HepG2 (cell line): ENCODE results near the gene PRR5L. TPM values are rescaled to one million over a fixed set of nuclear protein-coding genes. Genes with fewer than 3 reads are reported as not detected.
A peak's percentile ranks its signal among the peaks of the same experiment; 100 is the strongest.

Source experiments
- CC2D1A ChIP-seq: sonication (generic); formaldehyde crosslinking; IDR thresholded peaks from 2 replicates; pipeline ENCODE4 v1.8.1; 2023; ENCODE audit warnings: mild to moderate bottlenecking, missing genetic modification reagents
- HMG20A ChIP-seq: IDR thresholded peaks from 2 replicates; pipeline ENCODE4 v1.6.1; 2016; ENCODE audit warnings: borderline replicate concordance
- HNRNPL ChIP-seq: fragments of 200-400 bp; formaldehyde crosslinking; IDR thresholded peaks from 2 replicates; pipeline ENCODE4 v1.6.1; 2017; ENCODE audit warnings: mild to moderate bottlenecking, low read depth, low read length
- HOXA3 ChIP-seq: sonication (generic); formaldehyde crosslinking; IDR thresholded peaks from 2 replicates; pipeline ENCODE4 v1.5.0; 2020; ENCODE audit warnings: missing genetic modification reagents
- KLF13 ChIP-seq: sonication (generic); formaldehyde crosslinking; IDR thresholded peaks from 2 replicates; pipeline ENCODE4 v1.4.0; 2020; ENCODE audit warnings: mild to moderate bottlenecking, missing genetic modification reagents
- MED1 ChIP-seq: sonication (generic); formaldehyde crosslinking; IDR thresholded peaks from 2 replicates; pipeline ENCODE4 v1.4.0; 2020; ENCODE audit warnings: missing genetic modification reagents
- TEAD2 ChIP-seq: sonication (generic); formaldehyde crosslinking; IDR thresholded peaks from 2 replicates; pipeline ENCODE4 v1.9.0; 2021; ENCODE audit warnings: missing genetic modification reagents
- TFAP4 ChIP-seq: sonication (generic); IDR thresholded peaks from 2 replicates; pipeline ENCODE4 v1.6.1; 2016; ENCODE audit warnings: low read depth, borderline replicate concordance
- ZBTB1 ChIP-seq: sonication (generic); formaldehyde crosslinking; IDR thresholded peaks from 2 replicates; pipeline ENCODE4 v1.4.0; 2020; ENCODE audit warnings: missing genetic modification reagents, borderline replicate concordance
- ZHX2 ChIP-seq, 2 experiments: sonication (generic) in 1 of 2; formaldehyde crosslinking in 1 of 2; IDR thresholded peaks; 2 replicates each; pipeline versions ENCODE4 v1.6.1 to v1.9.0; 2014 to 2022; ENCODE audit warnings: antibody characterized with exemption in 1 of 2, borderline replicate concordance in 1 of 2, inconsistent platforms in 1 of 2, low read depth in 1 of 2, missing genetic modification reagents in 1 of 2
- ZNF44 ChIP-seq: sonication (generic); formaldehyde crosslinking; IDR thresholded peaks from 2 replicates; pipeline ENCODE4 v1.5.1; 2020; ENCODE audit warnings: mild to moderate bottlenecking, missing genetic modification reagents
- ZNF674 ChIP-seq: sonication (generic); formaldehyde crosslinking; IDR thresholded peaks from 2 replicates; pipeline ENCODE4 v1.5.0; 2020; ENCODE audit warnings: low read depth, mild to moderate bottlenecking, missing genetic modification reagents
- ZSCAN22 ChIP-seq: sonication (generic); formaldehyde crosslinking; IDR thresholded peaks from 2 replicates; pipeline ENCODE4 v1.4.0; 2020; ENCODE audit warnings: mild to moderate bottlenecking, missing genetic modification reagents
- polyA plus RNA-seq, 8 experiments: library from polyadenylated mRNA; depleted of rRNA in 3 of 8; stranded (reverse) in 7 of 8; unstranded in 1 of 8; fragments of >200 nt; fragmentation: Illumina TruSeq in 4 of 8; extraction: Trizol in 4 of 8; gene quantifications; 2 replicates each; pipeline versions ENCODE4 v1.2.1 to v1.2.3, GENCODE V29; 2011 to 2016; ENCODE audit warnings: low read depth in 4 of 8, missing spikeins in 1 of 8, mixed read lengths in 1 of 8; ENCODE audit not compliant: insufficient read depth in 1 of 8
- total RNA-seq, 5 experiments: library from RNA; depleted of rRNA; stranded (reverse); fragments of >200 nt; fragmentation: Illumina TruSeq; extraction: Trizol; gene quantifications; 2 replicates each; pipeline ENCODE4 v1.2.3, GENCODE V29; 2016; ENCODE audit warnings: low read depth in 1 of 5
- TF ChIP-seq, protein P1 (sequence below): IDR thresholded peaks from 2 replicates; pipeline ENCODE4 v1.6.1; 2018; ENCODE audit warnings: missing genetic modification reagents
- TF ChIP-seq, protein P2 (sequence below): sonication (generic); formaldehyde crosslinking; IDR thresholded peaks from 2 replicates; pipeline ENCODE4 v1.4.0; 2020; ENCODE audit warnings: missing genetic modification reagents; ENCODE audit errors: not compliant biosample characterization

Gene PRR5L
- total and polyA plus RNA-seq, 2 of the 13 experiments (the other 11 are each of a cell fraction or from before 2014, with no cell fraction given): 0.16 TPM; not detected in 1

DNA sequence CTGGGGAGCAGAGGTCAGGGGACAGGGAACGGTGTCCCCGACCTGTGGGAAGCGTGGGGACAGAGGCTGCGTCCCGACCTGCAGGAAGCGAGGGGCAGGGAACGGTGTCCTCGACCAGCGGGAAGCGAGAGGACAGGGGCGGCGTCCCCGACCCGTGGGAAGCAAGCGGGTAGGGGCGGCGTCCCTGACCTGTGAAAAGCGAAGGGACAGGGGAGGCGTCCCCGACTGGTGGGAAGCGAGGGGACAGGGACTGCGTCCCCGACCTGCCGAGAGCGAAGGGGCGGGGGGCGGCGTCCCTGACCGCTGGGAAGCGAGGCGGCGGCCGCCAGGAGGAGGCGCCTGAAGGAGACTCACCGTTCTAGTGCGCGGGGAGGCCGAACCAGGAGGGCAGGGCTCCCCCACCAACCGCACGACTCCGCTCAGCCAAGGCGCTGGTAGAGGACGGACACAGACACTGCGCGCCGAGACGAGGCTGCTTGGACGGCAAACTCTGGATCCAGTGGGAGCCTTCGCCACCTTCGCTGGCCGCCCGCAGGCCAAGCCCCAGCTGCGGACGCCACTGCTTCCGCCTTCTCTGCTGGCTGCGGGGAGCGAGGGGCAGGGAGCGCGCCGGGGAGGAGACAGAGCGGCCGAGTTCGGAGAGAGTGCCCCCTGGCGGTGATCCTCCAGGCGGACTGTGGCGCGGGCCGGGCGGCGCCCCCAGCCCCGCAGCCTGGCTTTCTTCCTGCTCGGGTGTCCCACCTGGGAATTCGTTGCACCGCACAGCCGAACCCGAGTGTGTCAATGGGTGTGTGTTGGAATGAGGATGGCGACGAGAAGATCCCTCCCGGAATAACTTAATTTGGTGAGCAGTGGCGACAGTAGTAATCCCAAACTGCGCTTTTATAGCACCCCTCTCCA is 213.9 kb downstream of the PRR5L start, which contains the start of gene TRAF6 (continued):
- peak; percentile 35; the same call in 1 of the 2 replicates for TF ChIP-seq ZHX2 (IDR thresholded peaks at IDR 0.05; ENCODE audit: low read depth)
- TF ChIP-seq ZHX2 (CRISPR knock-in tag; IDR thresholded peaks at IDR 0.05; ENCODE audit: borderline replicate concordance): 0 out of 2 replicates have a peak, but pooled peaks have one; percentile 33
- no peak for TF ChIP-seq ZBTB1 (CRISPR knock-in tag)
- TF ChIP-seq KLF13 (CRISPR knock-in tag): no peak; the same call in 1 of the 2 replicates
- TF ChIP-seq TEAD2 (CRISPR knock-in tag): 0 out of 2 replicates have a peak, but pooled peaks have one; percentile 33
- no peak for TF ChIP-seq CC2D1A (CRISPR knock-in tag)
- TF ChIP-seq, protein P1, sequence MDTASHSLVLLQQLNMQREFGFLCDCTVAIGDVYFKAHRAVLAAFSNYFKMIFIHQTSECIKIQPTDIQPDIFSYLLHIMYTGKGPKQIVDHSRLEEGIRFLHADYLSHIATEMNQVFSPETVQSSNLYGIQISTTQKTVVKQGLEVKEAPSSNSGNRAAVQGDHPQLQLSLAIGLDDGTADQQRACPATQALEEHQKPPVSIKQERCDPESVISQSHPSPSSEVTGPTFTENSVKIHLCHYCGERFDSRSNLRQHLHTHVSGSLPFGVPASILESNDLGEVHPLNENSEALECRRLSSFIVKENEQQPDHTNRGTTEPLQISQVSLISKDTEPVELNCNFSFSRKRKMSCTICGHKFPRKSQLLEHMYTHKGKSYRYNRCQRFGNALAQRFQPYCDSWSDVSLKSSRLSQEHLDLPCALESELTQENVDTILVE (CRISPR knock-in tag): 0 out of 2 replicates have a peak, but pooled peaks have one; percentile 38
- TF ChIP-seq HNRNPL: peak; percentile 74; the same call in 1 of the 2 replicates
- 0 out of 2 replicates have a peak, but pooled peaks have one; percentile 11 for TF ChIP-seq HMG20A
- peak; percentile 76 for TF ChIP-seq MED1 (CRISPR knock-in tag)
- peak; percentile 56; the same call in 1 of the 2 replicates for TF ChIP-seq ZNF44 (CRISPR knock-in tag)
- peak; percentile 74; the same call in 1 of the 2 replicates for TF ChIP-seq TFAP4
- no peak for TF ChIP-seq ZNF674 (CRISPR knock-in tag)
- peak; percentile 92 for TF ChIP-seq HOXA3 (CRISPR knock-in tag)
- TF ChIP-seq, protein P2, sequence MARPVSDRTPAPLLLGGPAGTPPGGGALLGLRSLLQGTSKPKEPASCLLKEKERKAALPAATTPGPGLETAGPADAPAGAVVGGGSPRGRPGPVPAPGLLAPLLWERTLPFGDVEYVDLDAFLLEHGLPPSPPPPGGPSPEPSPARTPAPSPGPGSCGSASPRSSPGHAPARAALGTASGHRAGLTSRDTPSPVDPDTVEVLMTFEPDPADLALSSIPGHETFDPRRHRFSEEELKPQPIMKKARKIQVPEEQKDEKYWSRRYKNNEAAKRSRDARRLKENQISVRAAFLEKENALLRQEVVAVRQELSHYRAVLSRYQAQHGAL (CRISPR knock-in tag): no peak
- TF ChIP-seq ZSCAN22 (CRISPR knock-in tag): no peak
